HepG2 (cell line): ENCODE data around the gene CCDC191. TPM values are rescaled to one million over a fixed set of nuclear protein-coding genes. Genes with fewer than 3 reads are reported as not detected.

Source experiments
- ATAC-seq: fragments of 200-7000 bp; cut with Tn5 transposase; 3 replicates; pipeline ENCODE4 v1.9.1; 2020; ENCODE audit warnings: mild to moderate bottlenecking, moderate library complexity
- BruUV-seq: library from RNA; stranded (reverse); fragments of 400-500 nt; replicated peaks from 2 replicates; lab custom pipeline; 2021; lab: Mats Ljungman, UMichigan
- CTCF ChIA-PET: fragments of 300-600 bp; formaldehyde crosslinking; extraction: SDS; loops from one replicate; lab custom pipeline; 2021; ENCODE audit warnings: low total read pairs, inconsistent platforms, low intra/inter-chr PET ratio; lab: Yijun Ruan, JAX
- POLR2A ChIA-PET: fragments of 350-600 bp; sonication (Branson Sonifier 250); formaldehyde crosslinking; loops from one replicate; lab custom pipeline; 2020; ENCODE audit warnings: antibody characterized with exemption, inconsistent platforms; lab: Yijun Ruan, JAX
- DNase-seq: peaks from one replicate; pipeline ENCODE4 v3.0.0-alpha.2; 2015; ENCODE audit warnings: low spot score
- FAIRE-seq: peaks from 3 replicates; lab custom pipeline; 2011; peaks lifted over from hg19 to GRCh38; lab: Jason Lieb, UNC
- H2AFZ ChIP-seq: one replicate; pipeline ENCODE4 v1.6.1; 2011; ENCODE audit warnings: low read length, inconsistent platforms
- H3K27ac ChIP-seq: fragments of 300-600 bp; 3 replicates; pipeline ENCODE4 v1.8.0; 2011; ENCODE audit warnings: mixed run types, mild to moderate bottlenecking, mixed read lengths, low read length, inconsistent platforms; ENCODE audit not compliant: insufficient read depth; ENCODE audit errors: extremely low read length
- H3K27me3 ChIP-seq, 2 experiments: fragments of 200-600 bp in 1 of 2; 2 replicates in 1 of 2; 3 replicates in 1 of 2; pipeline versions ENCODE4 v1.6.0 to v1.8.0; 2011; ENCODE audit warnings: low read length in 2 of 2, mild to moderate bottlenecking in 2 of 2, moderate library complexity in 2 of 2, inconsistent platforms in 1 of 2; ENCODE audit not compliant: insufficient read depth in 2 of 2, control insufficient read depth in 1 of 2
- H3K36me3 ChIP-seq, 2 experiments: fragments of 200-600 bp in 1 of 2; replicated peaks in 1 of 2; 2 replicates in 1 of 2; 3 replicates in 1 of 2; pipeline versions ENCODE4 v1.5.1 to v1.8.0; 2011; ENCODE audit warnings: low read length in 2 of 2, inconsistent platforms in 1 of 2; ENCODE audit not compliant: insufficient read depth in 2 of 2, control insufficient read depth in 1 of 2
- H3K4me1 ChIP-seq: 2 replicates; pipeline ENCODE4 v1.5.1; 2012; ENCODE audit warnings: low read length, inconsistent platforms; ENCODE audit not compliant: insufficient read depth
- H3K4me2 ChIP-seq: 2 replicates; pipeline ENCODE4 v1.6.0; 2011; ENCODE audit warnings: low read depth, low read length, inconsistent platforms
- H3K4me3 ChIP-seq, 3 experiments: fragments of 200-600 bp in 1 of 3; sonication (generic), shearing (Covaris generic) in 1 of 3; replicated peaks in 1 of 3; 2 replicates each; pipeline ENCODE4 v1.5.1; 2011 to 2016; ENCODE audit warnings: low read length in 3 of 3, inconsistent platforms in 2 of 3, low read depth in 2 of 3, mild to moderate bottlenecking in 2 of 3, control low read depth in 1 of 3, mixed read lengths in 1 of 3; ENCODE audit not compliant: insufficient read depth in 1 of 3
- H3K79me2 ChIP-seq: one replicate; pipeline ENCODE4 v1.6.1; 2011; ENCODE audit warnings: low read length, inconsistent platforms; ENCODE audit not compliant: insufficient read depth
- H3K9ac ChIP-seq: 2 replicates; pipeline ENCODE4 v1.6.0; 2011; ENCODE audit warnings: mild to moderate bottlenecking, low read depth, low read length, inconsistent platforms; ENCODE audit not compliant: insufficient read depth
- H3K9me3 ChIP-seq: 2 replicates; pipeline ENCODE4 v1.5.1; 2012; ENCODE audit warnings: mild to moderate bottlenecking, low read length
- H4K20me1 ChIP-seq: 2 replicates; pipeline ENCODE4 v1.6.0; 2011; ENCODE audit warnings: inconsistent platforms, mild to moderate bottlenecking, low read length, moderate library complexity; ENCODE audit not compliant: insufficient read depth
- ARNT2 ChIP-seq: sonication (generic); formaldehyde crosslinking; IDR thresholded peaks from 2 replicates; pipeline ENCODE4 v1.8.0; 2022; ENCODE audit warnings: mild to moderate bottlenecking, low read depth, missing genetic modification reagents, moderate library complexity
- ELF1 ChIP-seq: sonication (generic); formaldehyde crosslinking; IDR thresholded peaks from 2 replicates; pipeline ENCODE4 v1.4.0; 2020; ENCODE audit warnings: missing genetic modification reagents
- GLMP ChIP-seq: sonication (generic); formaldehyde crosslinking; IDR thresholded peaks from 2 replicates; pipeline ENCODE4 v1.9.0; 2021; ENCODE audit warnings: missing genetic modification reagents, mild to moderate bottlenecking, borderline replicate concordance
- SKIL ChIP-seq: sonication (generic); formaldehyde crosslinking; IDR thresholded peaks from 2 replicates; pipeline ENCODE4 v1.8.0; 2022; ENCODE audit warnings: missing genetic modification reagents, mild to moderate bottlenecking, moderate library complexity, borderline replicate concordance
- SRSF1 ChIP-seq: fragments of 200-400 bp; formaldehyde crosslinking; optimal IDR thresholded peaks from 2 replicates; pipeline ENCODE3; 2017; ENCODE audit warnings: mild to moderate bottlenecking, low read depth, low read length, moderate library complexity
- TMF1 ChIP-seq: sonication (generic); formaldehyde crosslinking; IDR thresholded peaks from 2 replicates; pipeline ENCODE4 v1.8.1; 2022; ENCODE audit warnings: low read depth, missing genetic modification reagents
- ZBTB1 ChIP-seq: sonication (generic); formaldehyde crosslinking; IDR thresholded peaks from 2 replicates; pipeline ENCODE4 v1.4.0; 2020; ENCODE audit warnings: missing genetic modification reagents, borderline replicate concordance
- ZBTB43 ChIP-seq: sonication (generic); formaldehyde crosslinking; conservative IDR thresholded peaks from 2 replicates; pipeline ENCODE4 v1.4.0; 2020; ENCODE audit warnings: missing genetic modification reagents
- ZNF142 ChIP-seq: sonication (generic); formaldehyde crosslinking; IDR thresholded peaks from 2 replicates; pipeline ENCODE4 v1.4.0; 2020; ENCODE audit warnings: missing genetic modification reagents
- ZNF367 ChIP-seq: sonication (generic); formaldehyde crosslinking; IDR thresholded peaks from 2 replicates; pipeline ENCODE4 v1.4.0; 2020; ENCODE audit warnings: missing genetic modification reagents, borderline replicate concordance
- ZNF660 ChIP-seq: sonication (generic); formaldehyde crosslinking; IDR thresholded peaks from 2 replicates; pipeline ENCODE4 v1.5.1; 2020; ENCODE audit warnings: mild to moderate bottlenecking, low read depth, missing genetic modification reagents, borderline replicate concordance
- ZNF691 ChIP-seq: sonication (generic); formaldehyde crosslinking; IDR thresholded peaks from 2 replicates; pipeline ENCODE4 v1.4.0; 2020; ENCODE audit warnings: missing genetic modification reagents, low read depth, mild to moderate bottlenecking, borderline replicate concordance
- in situ Hi-C: cut with HindIII; loops from 2 replicates; pipeline ENCODE4 v1.10.0; 2017; ENCODE audit warnings: low pct_unique_long_range_greater_than_20kb; ENCODE audit not compliant: extremely low pct_ligation_motif_present
- intact Hi-C: fragments of 100-400 bp; cut with micrococcal nuclease; formaldehyde crosslinking; loops from one replicate; pipeline ENCODE4 v1.10.0; 2022; ENCODE audit not compliant: unreplicated experiment
- polyA plus RNA-seq, 8 experiments: library from polyadenylated mRNA; depleted of rRNA in 3 of 8; stranded (reverse) in 7 of 8; unstranded in 1 of 8; fragments of >200 nt; fragmentation: Illumina TruSeq in 4 of 8; extraction: Trizol in 4 of 8; gene quantifications; 2 replicates each; pipeline versions ENCODE4 v1.2.1 to v1.2.3, GENCODE V29; 2011 to 2016; ENCODE audit warnings: low read depth in 4 of 8, missing spikeins in 1 of 8, mixed read lengths in 1 of 8; ENCODE audit not compliant: insufficient read depth in 1 of 8
- total RNA-seq, 5 experiments: library from RNA; depleted of rRNA; stranded (reverse); fragments of >200 nt; fragmentation: Illumina TruSeq; extraction: Trizol; gene quantifications; 2 replicates each; pipeline ENCODE4 v1.2.3, GENCODE V29; 2016; ENCODE audit warnings: low read depth in 1 of 5

The CCDC191 gene
- total and polyA plus RNA-seq, 2 of the 13 experiments (the other 11 are each of a cell fraction or from before 2014, with no cell fraction given): 0.91 to 1.4 TPM

- TF ChIP-seq ZNF142: no peak
- TF ChIP-seq ZBTB1: no peak
- no peak for TF ChIP-seq ARNT2
- TF ChIP-seq ZNF691 (CRISPR knock-in tag): no peak
Measured at GRCh38 chr3:114079761-114080160, 23.4 kb upstream of the CCDC191 start (continued).

GRCh38 chr3:114078126-114078525 lies 21.8 kb upstream of the CCDC191 start:
- ChIA-PET CTCF (no interaction called here), POLR2A (no interaction called here)
- Histone ChIP-seq H3K9me3 (no peaks in the 10 kb centered on the region), H3K4me3 (no peak overlapping the region), H3K79me2 (no peaks in the 10 kb centered on the region), H3K9ac (no peak overlapping the region), H2AFZ (no peak overlapping the region), H3K27me3 (no peaks in the 10 kb centered on the region; a peak in 1 of 5 replicates), H3K36me3 (peaks cover 21 to 63% of the 10 kb centered on the region in 2 experiments), H3K4me2 (no peak overlapping the region), H3K4me1 (peaks cover 24% of the 10 kb centered on the region), H4K20me1 (no peaks in the 10 kb centered on the region), H3K27ac (no peak overlapping the region)
- intact Hi-C loops (no loop called here), in situ Hi-C loops (no loop called here)
- DNase-seq (no peak), FAIRE-seq (no peak), ATAC-seq (no peak)
- BruUV-seq: TSS peak; percentile 5
- TF ChIP-seq ELF1 (CRISPR knock-in tag): no peak
- no peak for TF ChIP-seq ZBTB43
- TF ChIP-seq ZNF660: no peak
- no peak for TF ChIP-seq TMF1 (CRISPR knock-in tag)
- TF ChIP-seq GLMP (CRISPR knock-in tag): no peak
- no peak for TF ChIP-seq ZNF367 (CRISPR knock-in tag)
- TF ChIP-seq SKIL (CRISPR knock-in tag): no peak
- TF ChIP-seq SRSF1: no peak
